ENCODE results near the gene B3GALT4.
"Not testable (repeated sequence)": the region's sequence is repeated elsewhere in the genome, so short reads cannot be mapped to it uniquely, and the experiment has no call there.

B3GALT4 gene

DNA sequence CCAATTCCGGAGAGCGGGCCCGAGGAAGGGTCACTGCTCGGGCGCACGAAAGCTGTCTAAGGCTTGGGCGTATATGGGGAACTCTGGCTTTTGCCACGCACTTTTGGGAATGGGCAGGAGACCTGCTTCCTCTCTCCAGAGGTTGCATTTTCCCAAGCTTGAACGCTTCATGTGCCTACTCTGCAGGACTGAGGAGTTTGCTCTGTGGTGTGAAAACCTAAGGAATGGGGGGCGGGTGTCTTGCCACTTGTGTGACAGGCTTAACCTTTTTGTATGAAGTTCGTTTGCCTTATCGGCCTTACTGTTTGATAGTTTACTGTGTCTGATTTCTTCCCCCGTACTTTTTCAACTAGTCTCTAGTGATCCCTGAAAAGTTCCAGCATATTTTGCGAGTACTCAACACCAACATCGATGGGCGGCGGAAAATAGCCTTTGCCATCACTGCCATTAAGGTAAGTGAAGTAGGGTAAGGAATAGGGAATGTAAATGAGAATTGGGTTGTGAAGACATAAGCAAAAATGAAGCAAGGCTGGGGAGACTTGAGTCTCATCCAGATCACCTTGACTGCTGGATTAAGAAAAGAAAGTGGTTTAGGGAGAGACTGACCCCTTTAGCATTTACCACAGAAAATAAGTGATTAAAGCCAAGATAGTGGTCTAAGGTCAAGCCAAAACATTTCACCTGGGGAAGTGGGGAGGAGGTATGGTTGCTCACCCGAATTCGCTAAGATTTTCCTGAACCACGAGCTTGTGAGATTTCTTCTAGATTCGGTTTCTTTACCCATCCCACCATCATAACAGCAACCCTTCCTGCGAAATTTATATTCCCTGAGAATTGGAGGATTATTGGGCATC lies 4.4 kb upstream of the B3GALT4 start:
- Histone ChIP-seq H2BK15ac (replicated peaks; ENCODE audit: low read depth) (no peak overlapping the region), H3K18ac (ENCODE audit: low read length) (peak overlapping the region; percentile 41), H3K27me3 (ENCODE audit: insufficient read depth, low read length, poor library complexity) (no peaks in the 10 kb centered on the region), H3K4ac (ENCODE audit: low read depth, low read length) (peak overlapping the region; percentile 87), H3K4me3 (ENCODE audit: low read length) (peak overlapping the region; percentile 100), H3K4me1 (ENCODE audit: control insufficient read depth, low read depth, low read length) (peaks cover 3% of the 10 kb centered on the region), H2AK5ac (ENCODE audit: low read length) (peak overlapping the region; percentile 98), H4K5ac (ENCODE audit: low read length) (no peak overlapping the region), H3K4me2 (ENCODE audit: low read length) (peak overlapping the region; percentile 85), H3K27ac (ENCODE audit: low read depth, low read length) (peak overlapping the region; percentile 65), H3K23ac (ENCODE audit: low read length) (peak overlapping the region; percentile 94), H3K79me1 (ENCODE audit: low read length) (peaks cover 13% of the 10 kb centered on the region), H2BK5ac (ENCODE audit: low read length) (peak overlapping the region; percentile 32), H3K56ac (ENCODE audit: low read length) (peak overlapping the region; percentile 99), H2BK120ac (ENCODE audit: low read depth, low read length) (no peak overlapping the region), H3K9ac (ENCODE audit: low read length) (peak overlapping the region; percentile 100), H3K36me3 (ENCODE audit: control insufficient read depth, insufficient read depth, low read length) (peaks cover 13% of the 10 kb centered on the region), H3K79me2 (ENCODE audit: control insufficient read depth, insufficient read depth, low read length) (peaks cover 37% of the 10 kb centered on the region), H4K8ac (ENCODE audit: low read depth, low read length) (no peak overlapping the region)
- WGBS (ENCODE audit: extremely low coverage, insufficient coverage, low lambda C conversion rate), result no CpG with 5 or more reads among the region's 22 CpGs
- no peak for DNase-seq

DNA sequence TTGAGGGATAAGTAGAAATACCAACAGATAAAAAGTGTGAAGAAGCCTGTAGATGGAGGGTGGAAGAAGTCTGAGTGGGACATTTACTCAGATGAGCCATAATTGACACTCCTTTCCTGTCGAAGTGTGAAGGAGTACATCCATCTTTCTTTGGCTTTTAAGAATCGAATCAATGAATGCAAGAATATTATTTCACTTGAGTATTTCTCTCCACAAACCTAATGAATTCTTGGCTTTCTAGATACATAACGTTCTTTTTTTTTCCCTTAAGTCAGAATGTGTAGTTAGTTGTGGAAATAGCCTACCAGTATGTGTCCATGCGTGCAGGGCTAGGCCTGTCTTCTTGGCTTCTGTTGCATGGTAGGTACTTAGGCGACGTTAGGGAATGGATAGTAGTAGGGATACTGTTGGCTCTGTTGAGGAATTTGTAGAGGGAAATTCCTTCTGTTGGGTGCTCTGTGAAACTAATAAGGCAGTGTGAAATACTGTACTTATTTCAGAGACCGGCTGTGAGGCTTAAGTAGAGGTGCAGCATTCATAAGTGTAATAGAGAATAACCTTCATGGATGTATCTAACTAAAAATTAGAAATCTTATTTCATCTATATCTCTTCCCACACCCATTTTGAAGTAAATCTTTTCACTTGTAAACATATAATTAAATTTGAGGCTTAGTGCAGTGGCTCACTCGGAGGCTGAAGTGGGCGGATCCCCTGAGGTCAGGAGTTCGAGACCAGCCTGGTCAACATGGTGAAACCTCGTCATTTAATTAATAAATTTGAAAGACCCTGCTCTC lies 3.6 kb upstream of the B3GALT4 start:
- no peak overlapping the region for H4K5ac ChIP-seq (ENCODE audit: low read length)
- H2BK120ac ChIP-seq (ENCODE audit: low read depth, low read length), result no peak overlapping the region
- peaks cover 13% of the 10 kb centered on the region for H3K36me3 ChIP-seq (ENCODE audit: control insufficient read depth, insufficient read depth, low read length)
- H3K27ac ChIP-seq (ENCODE audit: low read depth, low read length), result no peak overlapping the region
- no CpG with 5 or more reads among the region's 11 CpGs for WGBS (ENCODE audit: extremely low coverage, insufficient coverage, low lambda C conversion rate)
- peak overlapping the region; percentile 99 for H3K56ac ChIP-seq (ENCODE audit: low read length)
- H3K79me2 ChIP-seq (ENCODE audit: control insufficient read depth, insufficient read depth, low read length), result peaks cover 37% of the 10 kb centered on the region
- H3K27me3 ChIP-seq (ENCODE audit: insufficient read depth, low read length, poor library complexity), result no peaks in the 10 kb centered on the region
- no peak overlapping the region for H3K4ac ChIP-seq (ENCODE audit: low read depth, low read length)
- H2BK15ac ChIP-seq (replicated peaks; ENCODE audit: low read depth), result no peak overlapping the region
- H3K9ac ChIP-seq (ENCODE audit: low read length), result peak overlapping the region; percentile 100
- peak overlapping the region; percentile 85 for H3K4me2 ChIP-seq (ENCODE audit: low read length)
- peaks cover 6% of the 10 kb centered on the region for H3K4me1 ChIP-seq (ENCODE audit: control insufficient read depth, low read depth, low read length)
- no peak for DNase-seq
- H3K23ac ChIP-seq (ENCODE audit: low read length), result no peak overlapping the region
- H3K4me3 ChIP-seq (ENCODE audit: low read length), result peak overlapping the region; percentile 100
- H3K79me1 ChIP-seq (ENCODE audit: low read length), result peaks cover 13% of the 10 kb centered on the region
- H4K8ac ChIP-seq (ENCODE audit: low read depth, low read length), result no peak overlapping the region
- no peak overlapping the region for H3K18ac ChIP-seq (ENCODE audit: low read length)
- no peak overlapping the region for H2AK5ac ChIP-seq (ENCODE audit: low read length)
- no peak overlapping the region for H2BK5ac ChIP-seq (ENCODE audit: low read length)

DNA sequence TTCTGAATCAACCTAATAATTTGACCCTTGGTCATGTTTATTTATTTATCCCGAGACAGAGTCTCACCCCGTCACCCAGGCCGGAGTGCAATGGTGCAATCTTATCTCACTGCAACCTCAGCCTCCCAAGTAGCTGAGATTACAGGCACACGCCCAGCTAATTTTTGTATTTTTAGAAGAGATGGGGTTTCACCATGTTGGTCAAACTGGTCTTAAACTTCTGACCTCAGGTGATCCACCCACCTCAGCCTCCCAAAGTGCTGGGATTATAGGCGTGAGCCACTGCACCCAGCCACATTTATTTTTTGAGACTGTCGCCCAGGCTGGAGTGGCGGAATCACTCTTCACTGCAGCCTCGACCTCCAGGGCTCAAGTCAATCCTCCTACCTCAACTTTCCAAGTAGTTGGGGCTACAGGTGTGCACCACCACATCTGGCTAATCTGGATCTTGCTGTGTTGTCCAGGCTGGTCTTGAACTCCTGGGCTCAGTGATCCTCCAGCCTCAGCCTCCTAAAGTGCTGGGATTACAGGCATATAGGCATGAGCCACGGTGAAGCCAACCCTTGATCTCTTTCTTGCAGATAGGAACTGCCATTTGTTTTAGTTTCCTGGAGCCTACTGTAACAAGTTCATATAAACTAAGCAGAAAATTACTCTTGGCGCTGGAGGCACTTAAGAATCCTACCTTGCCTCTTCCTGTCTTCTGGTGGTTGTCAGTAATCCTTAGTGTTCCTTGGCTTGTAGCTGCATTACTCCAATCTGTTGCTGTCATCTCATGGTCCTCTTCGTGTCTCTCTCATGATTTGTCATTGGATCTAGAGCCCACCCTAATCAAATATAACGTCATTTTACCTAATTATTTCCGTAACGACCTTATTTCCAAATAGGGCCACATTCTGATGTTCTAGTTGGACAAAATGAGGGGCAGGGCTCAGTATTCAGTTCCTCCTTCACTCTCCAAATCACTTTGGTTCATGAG lies 2.7 kb upstream of the B3GALT4 start:
- Histone ChIP-seq H3K4ac (ENCODE audit: low read depth, low read length) (no peak overlapping the region), H3K27ac (ENCODE audit: low read depth, low read length) (no peak overlapping the region), H3K4me3 (ENCODE audit: low read length) (peak overlapping the region; percentile 16), H3K79me2 (ENCODE audit: control insufficient read depth, insufficient read depth, low read length) (peaks cover 37% of the 10 kb centered on the region), H3K4me1 (ENCODE audit: control insufficient read depth, low read depth, low read length) (peaks cover 6% of the 10 kb centered on the region), H3K9ac (ENCODE audit: low read length) (peak overlapping the region; percentile 100), H2AK5ac (ENCODE audit: low read length) (no peak overlapping the region), H2BK120ac (ENCODE audit: low read depth, low read length) (no peak overlapping the region), H4K5ac (ENCODE audit: low read length) (no peak overlapping the region), H3K79me1 (ENCODE audit: low read length) (peaks cover 15% of the 10 kb centered on the region), H3K27me3 (ENCODE audit: insufficient read depth, low read length, poor library complexity) (no peaks in the 10 kb centered on the region), H2BK5ac (ENCODE audit: low read length) (no peak overlapping the region), H3K4me2 (ENCODE audit: low read length) (peak overlapping the region; percentile 60), H4K8ac (ENCODE audit: low read depth, low read length) (no peak overlapping the region), H3K56ac (ENCODE audit: low read length) (peak overlapping the region; percentile 72), H3K18ac (ENCODE audit: low read length) (no peak overlapping the region), H2BK15ac (replicated peaks; ENCODE audit: low read depth) (no peak overlapping the region), H3K23ac (ENCODE audit: low read length) (no peak overlapping the region), H3K36me3 (ENCODE audit: control insufficient read depth, insufficient read depth, low read length) (peaks cover 15% of the 10 kb centered on the region)
- DNase-seq, result no peak
- no CpG with 5 or more reads among the region's 14 CpGs for WGBS (ENCODE audit: extremely low coverage, insufficient coverage, low lambda C conversion rate)

DNA sequence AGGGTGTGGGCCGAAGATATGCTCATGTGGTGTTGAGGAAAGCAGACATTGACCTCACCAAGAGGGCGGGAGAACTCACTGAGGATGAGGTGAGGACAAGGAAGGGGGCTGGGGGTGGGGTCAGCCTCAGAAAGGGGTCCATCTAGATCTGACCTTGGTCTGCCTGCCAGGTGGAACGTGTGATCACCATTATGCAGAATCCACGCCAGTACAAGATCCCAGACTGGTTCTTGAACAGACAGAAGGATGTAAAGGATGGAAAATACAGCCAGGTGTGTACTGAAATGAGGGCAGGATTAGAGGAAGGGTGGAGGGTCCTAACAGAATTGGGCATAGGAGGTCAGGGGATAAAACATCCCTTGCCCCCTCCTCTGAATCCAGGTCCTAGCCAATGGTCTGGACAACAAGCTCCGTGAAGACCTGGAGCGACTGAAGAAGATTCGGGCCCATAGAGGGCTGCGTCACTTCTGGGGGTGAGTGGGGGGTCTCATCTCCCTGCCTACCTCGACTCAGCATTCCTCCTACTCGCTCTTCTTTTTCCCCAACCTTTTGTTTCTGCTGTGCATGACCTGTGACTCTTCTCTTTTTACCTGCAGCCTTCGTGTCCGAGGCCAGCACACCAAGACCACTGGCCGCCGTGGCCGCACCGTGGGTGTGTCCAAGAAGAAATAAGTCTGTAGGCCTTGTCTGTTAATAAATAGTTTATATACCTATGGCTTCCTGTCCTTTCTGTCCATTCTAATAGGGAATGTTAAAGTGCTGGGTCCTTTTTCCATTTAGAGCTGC lies 935 bp upstream of the B3GALT4 start:
- not testable (repeated sequence) for H3K4ac ChIP-seq (ENCODE audit: low read depth, low read length); H3K4me3 ChIP-seq (ENCODE audit: low read length); H4K5ac ChIP-seq (ENCODE audit: low read length); H4K8ac ChIP-seq (ENCODE audit: low read depth, low read length); H3K18ac ChIP-seq (ENCODE audit: low read length); DNase-seq; H3K27me3 ChIP-seq (ENCODE audit: insufficient read depth, low read length, poor library complexity); H2BK15ac ChIP-seq (replicated peaks; ENCODE audit: low read depth); H2AK5ac ChIP-seq (ENCODE audit: low read length); H2BK5ac ChIP-seq (ENCODE audit: low read length); H3K23ac ChIP-seq (ENCODE audit: low read length); H3K4me1 ChIP-seq (ENCODE audit: control insufficient read depth, low read depth, low read length); H2BK120ac ChIP-seq (ENCODE audit: low read depth, low read length)
- no CpG with 5 or more reads among the region's 16 CpGs for WGBS (ENCODE audit: extremely low coverage, insufficient coverage, low lambda C conversion rate)
- peaks cover 36% of the 10 kb centered on the region for H3K79me2 ChIP-seq (ENCODE audit: control insufficient read depth, insufficient read depth, low read length)
- H3K79me1 ChIP-seq (ENCODE audit: low read length), result peaks cover 10% of the 10 kb centered on the region
- H3K36me3 ChIP-seq (ENCODE audit: control insufficient read depth, insufficient read depth, low read length), result peaks cover 17% of the 10 kb centered on the region
- peak overlapping the region; percentile 94 for H3K56ac ChIP-seq (ENCODE audit: low read length)
- H3K9ac ChIP-seq (ENCODE audit: low read length), result peak overlapping the region; percentile 100
- peak overlapping the region; percentile 94 for H3K27ac ChIP-seq (ENCODE audit: low read depth, low read length)
- H3K4me2 ChIP-seq (ENCODE audit: low read length), result peak overlapping the region; percentile 83

DNA sequence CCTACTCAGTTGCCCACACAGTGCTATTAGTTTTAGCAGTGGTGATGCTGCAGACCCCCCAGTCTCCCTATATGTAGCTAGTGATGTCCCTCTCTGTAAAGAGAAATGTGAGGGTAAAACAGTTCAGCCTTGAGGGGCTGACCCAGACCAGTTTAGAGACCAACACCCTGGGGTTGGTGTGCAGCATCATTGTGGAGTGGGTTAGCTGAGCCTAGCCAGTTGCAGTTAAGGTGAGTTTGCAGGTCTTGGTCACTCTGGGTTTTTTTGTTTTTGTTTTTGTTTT lies 401 bp upstream of the B3GALT4 start:
- peaks cover 17% of the 10 kb centered on the region for H3K36me3 ChIP-seq (ENCODE audit: control insufficient read depth, insufficient read depth, low read length)
- H3K27me3 ChIP-seq (ENCODE audit: insufficient read depth, low read length, poor library complexity), result no peaks in the 10 kb centered on the region
- peak overlapping the region; percentile 94 for H3K56ac ChIP-seq (ENCODE audit: low read length)

More for the DNA sequence above, 401 bp upstream of the B3GALT4 start:
- peak overlapping the region; percentile 83 for H3K4me2 ChIP-seq (ENCODE audit: low read length)
- no peak overlapping the region for H2AK5ac ChIP-seq (ENCODE audit: low read length)
- peaks cover 34% of the 10 kb centered on the region for H3K79me2 ChIP-seq (ENCODE audit: control insufficient read depth, insufficient read depth, low read length)
- H3K4me1 ChIP-seq (ENCODE audit: control insufficient read depth, low read depth, low read length), result peaks cover 6% of the 10 kb centered on the region
- no peak overlapping the region for H2BK15ac ChIP-seq (replicated peaks; ENCODE audit: low read depth)
- peak overlapping the region; percentile 46 for H3K4me3 ChIP-seq (ENCODE audit: low read length)
- no peak overlapping the region for H3K4ac ChIP-seq (ENCODE audit: low read depth, low read length)
- no peak for DNase-seq
- no peak overlapping the region for H3K18ac ChIP-seq (ENCODE audit: low read length)
- peak overlapping the region; percentile 94 for H3K27ac ChIP-seq (ENCODE audit: low read depth, low read length)
- peaks cover 8% of the 10 kb centered on the region for H3K79me1 ChIP-seq (ENCODE audit: low read length)
- no peak overlapping the region for H4K8ac ChIP-seq (ENCODE audit: low read depth, low read length)
- peak overlapping the region; percentile 100 for H3K9ac ChIP-seq (ENCODE audit: low read length)
- H2BK120ac ChIP-seq (ENCODE audit: low read depth, low read length), result no peak overlapping the region
- H2BK5ac ChIP-seq (ENCODE audit: low read length), result peak overlapping the region; percentile 59
- no peak overlapping the region for H4K5ac ChIP-seq (ENCODE audit: low read length)
- no peak overlapping the region for H3K23ac ChIP-seq (ENCODE audit: low read length)

Measured in mesendoderm (in vitro differentiated cells).